Loucy (cell line): ENCODE measurements around the gene OR2W1.

Source experiments
- H2AFZ ChIP-seq: fragments of 200-600 bp; sonication (generic); 2 replicates; pipeline ENCODE4 v1.6.0; 2016; ENCODE audit warnings: antibody characterized with exemption, mild to moderate bottlenecking, low read length, moderate library complexity
- H3F3A ChIP-seq: fragments of 200-600 bp; 2 replicates; pipeline ENCODE4 v1.6.0; 2016; ENCODE audit warnings: antibody characterized with exemption, low read depth, mild to moderate bottlenecking
- H3K27me3 ChIP-seq: fragments of 200-600 bp; sonication (generic); 2 replicates; pipeline ENCODE4 v1.6.1; 2014; ENCODE audit warnings: low read length, mild to moderate bottlenecking; ENCODE audit not compliant: insufficient read depth, poor library complexity, severe bottlenecking
- H3K36me3 ChIP-seq: fragments of 200-600 bp; sonication (generic); 2 replicates; pipeline ENCODE4 v1.6.1; 2016; ENCODE audit warnings: low read length; ENCODE audit not compliant: insufficient read depth
- H3K4me1 ChIP-seq: fragments of 200-600 bp; sonication (generic); 2 replicates; pipeline ENCODE4 v1.5.1; 2014; ENCODE audit warnings: low read length, mild to moderate bottlenecking; ENCODE audit not compliant: insufficient read depth, poor library complexity, severe bottlenecking
- H3K4me2 ChIP-seq: fragments of 200-600 bp; sonication (generic); 2 replicates; pipeline ENCODE4 v1.6.0; 2014; ENCODE audit warnings: antibody characterized with exemption, low read length, low read depth, mild to moderate bottlenecking; ENCODE audit not compliant: poor library complexity, severe bottlenecking
- H3K4me3 ChIP-seq: fragments of 200-600 bp; sonication (generic); 2 replicates; pipeline ENCODE4 v1.5.1; 2014; ENCODE audit warnings: low read length, mild to moderate bottlenecking, mixed read lengths; ENCODE audit not compliant: poor library complexity, severe bottlenecking
- H3K79me2 ChIP-seq: fragments of 200-600 bp; sonication (generic); 2 replicates; pipeline ENCODE4 v1.6.1; 2014; ENCODE audit warnings: low read length; ENCODE audit not compliant: insufficient read depth
- H3K9ac ChIP-seq: fragments of 200-600 bp; sonication (generic); 2 replicates; pipeline ENCODE4 v1.6.0; 2014; ENCODE audit warnings: mild to moderate bottlenecking, low read depth, low read length, moderate library complexity; ENCODE audit not compliant: poor library complexity, severe bottlenecking
- H3K9me2 ChIP-seq: fragments of 200-600 bp; sonication (generic); replicated peaks from 2 replicates; pipeline ENCODE4 v1.6.1; 2016; ENCODE audit warnings: low read depth, low read length, mixed read lengths
- H3K9me3 ChIP-seq: fragments of 200-600 bp; sonication (generic); 2 replicates; pipeline ENCODE4 v1.6.1; 2014; ENCODE audit warnings: mild to moderate bottlenecking, antibody characterized with exemption, low read length, low read depth; ENCODE audit not compliant: insufficient read depth
- H4K20me1 ChIP-seq: fragments of 200-600 bp; sonication (generic); 2 replicates; pipeline ENCODE4 v1.6.0; 2014; ENCODE audit warnings: antibody characterized with exemption, low read length, mild to moderate bottlenecking; ENCODE audit not compliant: insufficient read depth, poor library complexity, severe bottlenecking
- CTCF ChIP-seq: fragments of 200-600 bp; sonication (generic); conservative IDR thresholded peaks from 2 replicates; pipeline ENCODE4 v1.5.1; 2014; ENCODE audit warnings: mild to moderate bottlenecking, antibody characterized with exemption, low read length
- EZH2phosphoT487 ChIP-seq: fragments of 200-600 bp; IDR thresholded peaks from 2 replicates; pipeline ENCODE4 v1.6.1; 2018; ENCODE audit warnings: antibody characterized with exemption, mild to moderate bottlenecking, moderate library complexity, borderline replicate concordance

Gene OR2W1

GRCh38 chr6:29045075-29045474 is at the start of gene OR2W1:
Gene OR2W1, minus strand, starts transcription at chr6:29045175. Its CDS starts 0 bp downstream, at chr6:29045175.
- Histone ChIP-seq H3K36me3 (no peaks in the 10 kb centered on the region), H3F3A (no peaks in the 10 kb centered on the region), H2AFZ (no peak within 1 kb of the TSS), H4K20me1 (no peaks in the 10 kb centered on the region), H3K4me1 (no peaks in the 10 kb centered on the region), H3K9me3 (0 out of 2 replicates have a peak, but pooled peaks cover 3% of the 10 kb centered on the region), H3K9ac (no peak within 1 kb of the TSS), H3K79me2 (no peaks in the 10 kb centered on the region), H3K4me2 (no peak within 1 kb of the TSS), H3K4me3 (no peak within 1 kb of the TSS), H3K27me3 (no peaks in the 10 kb centered on the region), H3K9me2 (no peaks in the 10 kb centered on the region)
- TF ChIP-seq CTCF (no peak), EZH2phosphoT487 (no peak)

GRCh38 chr6:29092957-29093356 is 48.0 kb upstream of the OR2W1 start:
- no peaks in the 10 kb centered on the region for H3F3A ChIP-seq
- no peak overlapping the region for H3K4me3 ChIP-seq
- H3K79me2 ChIP-seq: no peaks in the 10 kb centered on the region
- no peak overlapping the region for H2AFZ ChIP-seq
- no peak overlapping the region for H3K4me2 ChIP-seq
- H3K27me3 ChIP-seq: no peaks in the 10 kb centered on the region
- H3K4me1 ChIP-seq: no peaks in the 10 kb centered on the region
- no peaks in the 10 kb centered on the region for H3K9me2 ChIP-seq
- no peaks in the 10 kb centered on the region for H3K36me3 ChIP-seq
- H3K9me3 ChIP-seq: no peaks in the 10 kb centered on the region
- H3K9ac ChIP-seq: no peak overlapping the region
- no peak for TF ChIP-seq EZH2phosphoT487
- no peak for TF ChIP-seq CTCF
- H4K20me1 ChIP-seq: no peaks in the 10 kb centered on the region

- no peaks in the 10 kb centered on the region for H4K20me1 ChIP-seq
- H3K9me3 ChIP-seq: no peaks in the 10 kb centered on the region
- H2AFZ ChIP-seq: no peak within 1 kb of the TSS
- no peaks in the 10 kb centered on the region for H3K36me3 ChIP-seq
- no peaks in the 10 kb centered on the region for H3K4me1 ChIP-seq
- H3K27me3 ChIP-seq: no peaks in the 10 kb centered on the region
- no peak within 1 kb of the TSS for H3K4me2 ChIP-seq
- no peaks in the 10 kb centered on the region for H3K79me2 ChIP-seq
- no peaks in the 10 kb centered on the region for H3K9me2 ChIP-seq
- no peak within 1 kb of the TSS for H3K4me3 ChIP-seq
- TF ChIP-seq EZH2phosphoT487 (no peak), CTCF (no peak)
- H3F3A ChIP-seq: no peaks in the 10 kb centered on the region
- H3K9ac ChIP-seq: no peak within 1 kb of the TSS
Observed at GRCh38 chr6:29087213-29087612, 42.2 kb upstream of the OR2W1 start, which contains the start of gene OR2B3. Gene OR2B3, minus strand, starts transcription at chr6:29087313. Its CDS starts 65 bp downstream, at chr6:29087248.
